CD14-positive monocyte (primary cell): ENCODE results near the gene TM4SF18. TPM values are rescaled to one million over a fixed set of nuclear protein-coding genes. Genes with fewer than 3 reads are reported as not detected.

Source experiments
- DNase-seq, 3 donors: peaks; one replicate each; pipeline ENCODE4 v3.0.0-alpha.2; 2011 to 2022
- H2AFZ ChIP-seq: 2 replicates; pipeline ENCODE4 v1.6.0; 2012; ENCODE audit warnings: mild to moderate bottlenecking, low read depth, low read length, inconsistent platforms; ENCODE audit not compliant: insufficient read depth, poor library complexity, severe bottlenecking
- H3K27ac ChIP-seq, 2 donors: 1 replicate in 1 of 2; 2 replicates in 1 of 2; pipeline ENCODE4 v1.5.1; 2012 to 2013; ENCODE audit warnings: low read length in 2 of 2, control low read depth in 1 of 2, inconsistent platforms in 1 of 2, low read depth in 1 of 2, mild to moderate bottlenecking in 1 of 2
- H3K27me3 ChIP-seq, 2 donors: one replicate each; pipeline versions ENCODE4 v1.6.0 to v1.6.1; 2011 to 2013; ENCODE audit warnings: low read length in 2 of 2; ENCODE audit not compliant: control insufficient read depth in 2 of 2, insufficient read depth in 2 of 2
- H3K36me3 ChIP-seq, 2 donors: replicated peaks in 1 of 2; 1 replicate in 1 of 2; 2 replicates in 1 of 2; pipeline versions ENCODE4 v1.5.1 to v1.6.1; 2012 to 2013; ENCODE audit warnings: low read length in 2 of 2, control low read depth in 1 of 2, inconsistent platforms in 1 of 2, mild to moderate bottlenecking in 1 of 2; ENCODE audit not compliant: insufficient read depth in 2 of 2, control insufficient read depth in 1 of 2
- H3K4me1 ChIP-seq, 2 donors: 1 replicate in 1 of 2; 2 replicates in 1 of 2; pipeline versions ENCODE4 v1.5.1 to v1.6.1; 2012 to 2013; ENCODE audit warnings: low read length in 2 of 2, control low read depth in 1 of 2, inconsistent platforms in 1 of 2, mild to moderate bottlenecking in 1 of 2, moderate library complexity in 1 of 2; ENCODE audit not compliant: insufficient read depth in 2 of 2, control insufficient read depth in 1 of 2
- H3K4me2 ChIP-seq: replicated peaks from 2 replicates; pipeline ENCODE3; 2012; ENCODE audit warnings: low read length, moderate library complexity, mild to moderate bottlenecking; ENCODE audit not compliant: poor library complexity, severe bottlenecking; ENCODE audit errors: extremely low read depth
- H3K4me3 ChIP-seq, 3 experiments: fragments of 200-600 bp in 1 of 3; sonication (generic) in 1 of 3; replicated peaks in 1 of 3; 1 replicate in 2 of 3; 2 replicates in 1 of 3; pipeline ENCODE4 v1.5.1; 2011 to 2013; ENCODE audit warnings: low read length in 3 of 3, mild to moderate bottlenecking in 3 of 3, control low read depth in 2 of 3, low read depth in 2 of 3, inconsistent platforms in 1 of 3, moderate library complexity in 1 of 3
- H3K79me2 ChIP-seq: 2 replicates; pipeline ENCODE4 v1.6.0; 2012; ENCODE audit warnings: mild to moderate bottlenecking, control low read depth, inconsistent platforms, low read length, moderate library complexity; ENCODE audit not compliant: insufficient read depth
- H3K9ac ChIP-seq: 2 replicates; pipeline ENCODE4 v1.6.0; 2017; ENCODE audit warnings: low read length, mild to moderate bottlenecking; ENCODE audit not compliant: insufficient read depth, poor library complexity, severe bottlenecking
- H3K9me3 ChIP-seq, 2 donors: replicated peaks in 1 of 2; 1 replicate in 1 of 2; 2 replicates in 1 of 2; pipeline versions ENCODE4 v1.5.1 to v1.6.1; 2012 to 2013; ENCODE audit warnings: low read length in 2 of 2, control low read depth in 1 of 2; ENCODE audit not compliant: control insufficient read depth in 1 of 2, insufficient read depth in 1 of 2
- H4K20me1 ChIP-seq: 2 replicates; pipeline ENCODE4 v1.6.0; 2012; ENCODE audit warnings: mild to moderate bottlenecking, low read length, control low read depth, moderate library complexity; ENCODE audit not compliant: insufficient read depth
- H3K27ac Mint-ChIP-seq, 7 donors: one replicate each; pipeline ENCODE4 v1.8.0; 2020; ENCODE audit warnings: mild to moderate bottlenecking in 7 of 7, mixed read lengths in 7 of 7, moderate library complexity in 6 of 7, inconsistent platforms in 2 of 7
- H3K27me3 Mint-ChIP-seq, 3 donors: one replicate each; pipeline ENCODE4 v1.8.0; 2021 to 2022; ENCODE audit warnings: low read depth in 3 of 3, mild to moderate bottlenecking in 3 of 3, mixed read lengths in 3 of 3, moderate library complexity in 3 of 3, inconsistent platforms in 1 of 3
- H3K36me3 Mint-ChIP-seq, 2 donors: one replicate each; pipeline ENCODE4 v1.8.0; 2020; ENCODE audit warnings: mixed read lengths in 2 of 2, inconsistent platforms in 1 of 2, mild to moderate bottlenecking in 1 of 2
- H3K4me1 Mint-ChIP-seq: one replicate; pipeline ENCODE4 v1.8.0; 2020; ENCODE audit warnings: mild to moderate bottlenecking, mixed read lengths
- H3K4me3 Mint-ChIP-seq, 2 donors: one replicate each; pipeline ENCODE4 v1.8.0; 2020; ENCODE audit warnings: mild to moderate bottlenecking in 2 of 2, mixed read lengths in 2 of 2, moderate library complexity in 1 of 2
- H3K9me3 Mint-ChIP-seq, 7 donors: one replicate each; pipeline ENCODE4 v1.8.0; 2020 to 2022; ENCODE audit warnings: mixed read lengths in 7 of 7, mild to moderate bottlenecking in 6 of 7, moderate library complexity in 6 of 7, inconsistent platforms in 2 of 7
- WGBS: methylation state at CpG from one replicate; pipeline ENCODE4 v1.1.5; 2013; ENCODE audit warnings: missing lambda C conversion rate; ENCODE audit not compliant: insufficient coverage; 5-methylcytosine and 5-hydroxymethylcytosine counted together
- intact Hi-C, 2 donors: fragments of 100-400 bp; cut with micrococcal nuclease; formaldehyde crosslinking; loops; one replicate each; pipeline versions ENCODE4 v1.15.0 to v1.15.1; 2023
- polyA plus RNA-seq, 3 donors: library from polyadenylated mRNA; depleted of rRNA in 1 of 3; unstranded in 2 of 3; stranded (reverse) in 1 of 3; fragments of 300-500 nt in 2 of 3; fragments of >200 nt in 1 of 3; fragmentation: Illumina TruSeq in 2 of 3; gene quantifications; 1 replicate in 2 of 3; 2 replicates in 1 of 3; pipeline ENCODE4 v1.2.3, GENCODE V29; 2012 to 2021
- TF ChIP-seq, protein P1 (sequence below): fragments of 200-600 bp; IDR thresholded peaks from one replicate; pipeline ENCODE4 v1.8.0; 2022; ENCODE audit warnings: antibody characterized with exemption, mild to moderate bottlenecking

The TM4SF18 gene
- polyA plus RNA-seq, 3 donors = not detected

DNA sequence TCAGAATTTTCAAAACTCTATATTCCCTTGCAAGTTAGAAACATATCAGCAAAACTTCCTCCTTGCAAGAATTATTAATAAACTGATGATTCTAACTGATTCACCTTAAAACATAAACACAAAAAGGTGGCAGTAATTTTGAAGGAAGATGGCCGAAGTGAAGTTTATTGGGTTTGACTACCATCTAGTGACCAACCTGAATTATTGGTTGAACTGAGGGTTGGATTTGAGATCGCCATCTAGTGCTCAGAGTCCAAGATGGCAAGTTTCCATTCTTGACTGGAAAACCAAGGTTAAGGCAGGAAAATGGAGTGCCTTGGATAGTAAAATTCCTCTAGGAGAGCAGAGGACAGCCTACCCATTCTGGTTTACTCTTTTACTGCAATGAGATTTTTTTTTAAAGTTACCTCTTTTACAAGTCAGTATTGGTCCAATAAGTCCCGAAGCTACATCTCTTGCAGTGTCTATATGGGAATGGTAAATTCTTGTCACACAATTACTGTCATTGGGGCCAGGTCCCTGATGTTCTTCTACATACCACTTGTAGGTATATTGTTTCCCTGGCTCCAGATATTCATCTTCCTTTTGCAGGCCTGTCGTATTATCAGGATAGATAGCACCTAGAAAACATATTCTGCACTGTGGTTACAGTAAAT lies 60.2 kb downstream of the TM4SF18 start:
- intact Hi-C loops = loop anchor here (2.0 to 10.0 kb wide), 2 partner anchors 152 to 318 kb away; no protein-coding TSS in a partner anchor
- WGBS = no CpG with 5 or more reads among the region's 4 CpGs
- H3K36me3 ChIP-seq = no peaks in the 10 kb centered on the region
- H3K9me3 ChIP-seq = no peaks in the 10 kb centered on the region
- H3K27ac Mint-ChIP-seq = no peak overlapping the region
- TF ChIP-seq, protein P1, sequence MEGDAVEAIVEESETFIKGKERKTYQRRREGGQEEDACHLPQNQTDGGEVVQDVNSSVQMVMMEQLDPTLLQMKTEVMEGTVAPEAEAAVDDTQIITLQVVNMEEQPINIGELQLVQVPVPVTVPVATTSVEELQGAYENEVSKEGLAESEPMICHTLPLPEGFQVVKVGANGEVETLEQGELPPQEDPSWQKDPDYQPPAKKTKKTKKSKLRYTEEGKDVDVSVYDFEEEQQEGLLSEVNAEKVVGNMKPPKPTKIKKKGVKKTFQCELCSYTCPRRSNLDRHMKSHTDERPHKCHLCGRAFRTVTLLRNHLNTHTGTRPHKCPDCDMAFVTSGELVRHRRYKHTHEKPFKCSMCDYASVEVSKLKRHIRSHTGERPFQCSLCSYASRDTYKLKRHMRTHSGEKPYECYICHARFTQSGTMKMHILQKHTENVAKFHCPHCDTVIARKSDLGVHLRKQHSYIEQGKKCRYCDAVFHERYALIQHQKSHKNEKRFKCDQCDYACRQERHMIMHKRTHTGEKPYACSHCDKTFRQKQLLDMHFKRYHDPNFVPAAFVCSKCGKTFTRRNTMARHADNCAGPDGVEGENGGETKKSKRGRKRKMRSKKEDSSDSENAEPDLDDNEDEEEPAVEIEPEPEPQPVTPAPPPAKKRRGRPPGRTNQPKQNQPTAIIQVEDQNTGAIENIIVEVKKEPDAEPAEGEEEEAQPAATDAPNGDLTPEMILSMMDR = peak; percentile 97
- H3K4me2 ChIP-seq = no peak overlapping the region
- no peak overlapping the region for H3K4me3 Mint-ChIP-seq
- no peaks in the 10 kb centered on the region for H3K36me3 Mint-ChIP-seq
- no peaks in the 10 kb centered on the region for H3K79me2 ChIP-seq
- H3K9ac ChIP-seq = no peak overlapping the region
- peaks cover 12% of the 10 kb centered on the region for H3K4me1 Mint-ChIP-seq
- H3K4me3 ChIP-seq = no peak overlapping the region
- no peaks in the 10 kb centered on the region for H4K20me1 ChIP-seq
- no peaks in the 10 kb centered on the region for H3K27me3 ChIP-seq
- no peaks in the 10 kb centered on the region for H3K9me3 Mint-ChIP-seq
- H2AFZ ChIP-seq = no peak overlapping the region
- H3K4me1 ChIP-seq = peaks cover 10 to 16% of the 10 kb centered on the region in 2 donors
- no peaks in the 10 kb centered on the region for H3K27me3 Mint-ChIP-seq
- H3K27ac ChIP-seq = no peak overlapping the region
- peak; percentile 64 to 83 (median 79) for DNase-seq

DNA sequence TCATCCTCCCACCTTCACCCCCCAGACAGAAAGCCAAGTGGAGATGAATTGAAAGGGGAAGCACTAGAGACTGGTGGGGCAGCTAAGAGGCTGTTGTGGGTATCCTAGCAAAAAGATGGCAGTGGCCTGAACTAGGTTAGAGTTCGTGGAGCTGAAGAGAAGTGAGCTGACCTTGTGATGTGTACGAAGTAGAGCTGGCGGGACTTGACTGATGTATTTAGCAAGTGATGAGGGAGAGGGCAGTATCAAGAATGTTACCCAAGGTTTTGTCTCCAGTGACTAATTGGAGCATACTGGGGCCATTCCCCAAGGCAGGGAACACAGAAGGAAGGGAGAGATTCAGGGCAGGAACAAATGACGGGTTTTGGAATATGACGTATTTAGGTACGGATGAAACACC lies 61.8 kb downstream of the TM4SF18 start:
- H3K36me3 Mint-ChIP-seq = no peaks in the 10 kb centered on the region

More for the DNA sequence above, 61.8 kb downstream of the TM4SF18 start:
- Histone ChIP-seq H3K4me1 (peaks cover under 1 to 2% of the 10 kb centered on the region in 2 donors), H2AFZ (peak overlapping the region; percentile 47), H3K79me2 (no peaks in the 10 kb centered on the region), H3K4me2 (no peak overlapping the region), H3K36me3 (no peaks in the 10 kb centered on the region), H3K9me3 (no peaks in the 10 kb centered on the region), H3K9ac (no peak overlapping the region), H4K20me1 (no peaks in the 10 kb centered on the region), H3K4me3 (no peak overlapping the region), H3K27me3 (no peaks in the 10 kb centered on the region), H3K27ac (no peak overlapping the region)
- DNase-seq = no peak
- Mint-ChIP-seq H3K9me3 (no peaks in the 10 kb centered on the region), H3K4me3 (no peak overlapping the region), H3K27me3 (no peaks in the 10 kb centered on the region), H3K4me1 (peaks cover 1% of the 10 kb centered on the region), H3K27ac (no peak overlapping the region)
- intact Hi-C loops = loop anchor here (2.0 to 10.0 kb wide), 2 partner anchors 151 to 317 kb away; no protein-coding TSS in a partner anchor
- 86% methylated on average over 3 of the region's 6 CpGs for WGBS
- TF ChIP-seq, protein P1 = no peak
